Ovary (tissue), 3 donors: Measurements from ENCODE around the gene CXCL16.

Experiments used
- EP300 ChIP-seq: sonication (generic); formaldehyde crosslinking; IDR thresholded peaks from one replicate; pipeline ENCODE4 v1.6.1; 2017; ENCODE audit warnings: antibody characterized with exemption
- POLR2A ChIP-seq: fragments of 450-650 bp; IDR thresholded peaks from one replicate; pipeline ENCODE4 v1.6.1; 2017; ENCODE audit warnings: antibody characterized with exemption, mild to moderate bottlenecking, moderate library complexity
- TF ChIP-seq, protein P1 (sequence below), 3 donors: fragments of 450-650 bp in 2 of 3; fragments of 200-600 bp in 1 of 3; IDR thresholded peaks; one replicate each; pipeline versions ENCODE4 v1.5.1 to v1.8.0; 2016 to 2022; ENCODE audit warnings: antibody characterized with exemption in 3 of 3, mild to moderate bottlenecking in 1 of 3
- donor health status: DM: no; HTN: no; CAD: no.

DNA sequence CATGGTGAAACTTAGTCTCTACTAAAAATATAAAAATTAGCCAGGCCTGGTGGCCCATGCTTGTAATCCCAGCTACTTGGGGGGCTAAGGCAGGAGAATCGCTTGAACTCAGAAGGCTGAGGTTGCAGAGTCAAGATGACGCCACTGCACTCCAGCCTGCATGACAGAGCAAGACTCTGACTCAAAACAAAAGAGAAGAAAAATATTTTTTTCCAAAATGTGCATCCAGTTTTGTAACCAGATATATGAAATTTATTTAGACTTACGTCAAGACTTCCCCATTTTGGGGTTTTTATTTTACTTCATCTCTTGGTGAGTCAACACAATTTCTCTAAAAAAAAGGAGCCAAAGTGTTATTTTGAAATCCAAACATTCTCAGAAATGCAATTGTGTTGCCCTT is 26.5 kb upstream of the CXCL16 start:
- TF ChIP-seq POLR2A = no peak
- TF ChIP-seq, protein P1, sequence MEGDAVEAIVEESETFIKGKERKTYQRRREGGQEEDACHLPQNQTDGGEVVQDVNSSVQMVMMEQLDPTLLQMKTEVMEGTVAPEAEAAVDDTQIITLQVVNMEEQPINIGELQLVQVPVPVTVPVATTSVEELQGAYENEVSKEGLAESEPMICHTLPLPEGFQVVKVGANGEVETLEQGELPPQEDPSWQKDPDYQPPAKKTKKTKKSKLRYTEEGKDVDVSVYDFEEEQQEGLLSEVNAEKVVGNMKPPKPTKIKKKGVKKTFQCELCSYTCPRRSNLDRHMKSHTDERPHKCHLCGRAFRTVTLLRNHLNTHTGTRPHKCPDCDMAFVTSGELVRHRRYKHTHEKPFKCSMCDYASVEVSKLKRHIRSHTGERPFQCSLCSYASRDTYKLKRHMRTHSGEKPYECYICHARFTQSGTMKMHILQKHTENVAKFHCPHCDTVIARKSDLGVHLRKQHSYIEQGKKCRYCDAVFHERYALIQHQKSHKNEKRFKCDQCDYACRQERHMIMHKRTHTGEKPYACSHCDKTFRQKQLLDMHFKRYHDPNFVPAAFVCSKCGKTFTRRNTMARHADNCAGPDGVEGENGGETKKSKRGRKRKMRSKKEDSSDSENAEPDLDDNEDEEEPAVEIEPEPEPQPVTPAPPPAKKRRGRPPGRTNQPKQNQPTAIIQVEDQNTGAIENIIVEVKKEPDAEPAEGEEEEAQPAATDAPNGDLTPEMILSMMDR (IDR thresholded peaks at IDR 0.05) = no peak
- TF ChIP-seq EP300 = no peak
